Stimulated activated CD4-positive, alpha-beta T cell treated with anti-CD3 and anti-CD28 coated beads, Interleukin-12 subunit alpha, Interleukin-12 subunit beta, amount 100 ng/mL, for 4 hours (primary cell): ENCODE results near the gene SLC19A1.
"Not testable (repeated sequence)": the region's sequence is repeated elsewhere in the genome, so short reads cannot be mapped to it uniquely, and the experiment has no call there.

ENCODE experiments used
- DNase-seq: peaks from one replicate; pipeline ENCODE4 v3.0.0-alpha.2; 2020

Gene SLC19A1

GRCh38 chr21:45503226-45503625 is 39.0 kb downstream of the SLC19A1 start:
- not testable (repeated sequence) for DNase-seq

- no peak for DNase-seq
Measured at GRCh38 chr21:45502600-45502999, 39.6 kb downstream of the SLC19A1 start.

GRCh38 chr21:45502006-45502345 is 40.3 kb downstream of the SLC19A1 start:
- no peak for DNase-seq

GRCh38 chr21:45501081-45502005 is 40.9 kb downstream of the SLC19A1 start:
- DNase-seq = not testable (repeated sequence)

- no peak for DNase-seq
Measured at GRCh38 chr21:45499970-45500577, 42.2 kb downstream of the SLC19A1 start.

- DNase-seq = no peak
Measured at GRCh38 chr21:45499201-45499750, 43.0 kb downstream of the SLC19A1 start.

- no peak for DNase-seq
Measured at GRCh38 chr21:45498646-45499000, 43.6 kb downstream of the SLC19A1 start.

- no peak for DNase-seq
Measured at GRCh38 chr21:45497846-45498645, 44.2 kb downstream of the SLC19A1 start.

- no peak for DNase-seq
Measured at GRCh38 chr21:45496968-45497845, 45.0 kb downstream of the SLC19A1 start.

GRCh38 chr21:45496151-45496967 is 45.9 kb downstream of the SLC19A1 start:
- DNase-seq = no peak

- DNase-seq = no peak
Measured at GRCh38 chr21:45494851-45495680, 47.2 kb downstream of the SLC19A1 start.

- no peak for DNase-seq
Measured at GRCh38 chr21:45494135-45494850, 47.9 kb downstream of the SLC19A1 start.

- no peak for DNase-seq
Measured at GRCh38 chr21:45493401-45494001, 48.7 kb downstream of the SLC19A1 start.

- DNase-seq = no peak
Measured at GRCh38 chr21:45492765-45493164, 49.5 kb downstream of the SLC19A1 start.

GRCh38 chr21:45491623-45492022 is 50.6 kb downstream of the SLC19A1 start:
- DNase-seq = no peak

GRCh38 chr21:45491056-45491455 is 51.2 kb downstream of the SLC19A1 start:
- no peak for DNase-seq

GRCh38 chr21:45490049-45490731 is 52.0 kb downstream of the SLC19A1 start:
- no peak for DNase-seq

GRCh38 chr21:45489722-45489982 is 52.6 kb downstream of the SLC19A1 start:
- no peak for DNase-seq
